Measurements from ENCODE around the gene NIP7. TPM values are rescaled to one million over a fixed set of nuclear protein-coding genes. Genes with fewer than 3 reads are reported as not detected.

The NIP7 gene
- total RNA-seq, 8 experiments from 2014 or later = 10.2 to 44.6 (median 22.4) TPM

DNA sequence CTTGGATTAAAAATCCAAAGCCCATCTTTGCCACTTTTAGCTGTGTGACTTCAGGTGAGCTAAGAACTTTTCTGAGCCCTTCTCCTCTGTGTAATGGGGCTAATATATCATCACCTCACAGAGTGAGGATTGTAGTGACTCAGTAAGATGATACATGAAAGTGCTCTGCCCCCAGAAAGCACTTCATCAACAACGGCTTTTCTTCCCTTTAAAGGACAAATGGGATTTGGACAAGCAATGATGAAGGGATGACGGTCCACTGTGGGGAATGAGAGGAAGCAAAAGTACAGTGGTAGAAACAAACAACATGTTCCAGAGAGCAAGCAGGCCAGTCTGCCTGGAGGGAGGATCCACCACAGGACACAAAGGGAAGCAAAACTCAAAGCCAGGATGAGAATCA, 26.3 kb downstream of the NIP7 start:
- H3K4me1 ChIP-seq (replicated peaks in 1 of 2) = no peaks in the 10 kb centered on the region
- in situ Hi-C loops (cut with MboI; ENCODE audit: low pct_unique_long_range_greater_than_20kb in 2 of 9, low sequenced_read_pairs in 9 of 9, unreplicated experiment in 9 of 9) = no loop called here
- H3K4me3 ChIP-seq = no peak overlapping the region
- 56 to 100% (median 93%) methylated on average over 1 to 2 of the region's 2 CpGs; no CpG with 5 or more reads in 3 of the 10 experiments for WGBS, 10 experiments
- H3K27ac ChIP-seq = no peak overlapping the region
- ATAC-seq (replicated peaks in 6 of 8) = no peak

DNA sequence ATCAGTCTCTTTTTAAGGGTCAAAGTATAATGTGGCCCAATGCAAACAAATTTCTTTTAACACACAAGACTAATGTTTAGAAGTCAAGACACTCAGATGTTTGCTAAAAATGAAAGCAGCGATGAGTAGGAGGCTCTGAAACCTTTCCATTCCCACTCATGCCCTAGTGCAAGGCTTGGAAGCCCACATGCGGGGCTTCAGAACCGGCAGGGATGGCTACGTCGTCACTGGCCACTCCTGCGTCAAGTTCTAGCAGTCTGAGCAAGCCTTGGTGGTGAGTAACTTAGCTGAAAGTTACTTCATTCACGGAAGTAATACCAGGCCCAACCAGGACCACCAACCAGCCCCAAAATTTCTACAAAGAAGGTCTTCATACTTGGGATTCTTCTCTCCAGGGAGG, 26.9 kb downstream of the NIP7 start:
- no peak for ATAC-seq (replicated peaks in 6 of 8)
- Histone ChIP-seq H3K4me3 (no peak overlapping the region), H3K4me1 (replicated peaks in 1 of 2) (no peaks in the 10 kb centered on the region), H3K27ac (no peak overlapping the region)
- 90 to 100% (median 94%) methylated on average over 2 to 6 of the region's 7 CpGs; no CpG with 5 or more reads in 5 of the 10 experiments for WGBS, 10 experiments
- in situ Hi-C loops (cut with MboI; ENCODE audit: low pct_unique_long_range_greater_than_20kb in 2 of 9, low sequenced_read_pairs in 9 of 9, unreplicated experiment in 9 of 9) = no loop called here

DNA sequence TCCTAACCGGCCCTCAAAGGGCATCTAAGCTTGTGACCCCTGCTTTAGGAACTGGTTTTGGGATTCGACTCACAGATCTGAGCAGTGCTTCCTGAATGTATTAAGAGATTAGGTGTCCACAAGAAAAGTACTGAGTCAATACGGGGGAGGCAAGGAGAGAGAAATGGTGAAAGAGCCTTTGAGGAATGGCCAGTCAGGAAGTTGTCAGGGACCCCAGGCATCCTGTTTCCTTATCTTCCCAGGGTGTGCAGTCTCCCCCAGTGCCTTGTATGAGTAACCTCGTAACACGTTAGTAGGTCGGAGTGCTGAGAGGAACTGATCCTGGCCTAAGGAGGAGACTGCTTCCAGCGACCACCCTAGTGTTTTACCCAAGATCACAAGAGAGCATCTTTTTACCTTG, 28.4 kb downstream of the NIP7 start:
- 74 to 100% (median 88%) methylated on average over 1 to 6 of the region's 7 CpGs; no CpG with 5 or more reads in 4 of the 10 experiments for WGBS, 10 experiments
- Histone ChIP-seq H3K4me3 (no peak overlapping the region), H3K27ac (no peak overlapping the region), H3K4me1 (replicated peaks in 1 of 2) (no peaks in the 10 kb centered on the region)
- in situ Hi-C loops (cut with MboI; ENCODE audit: low pct_unique_long_range_greater_than_20kb in 2 of 9, low sequenced_read_pairs in 9 of 9, unreplicated experiment in 9 of 9) = no loop called here
- no peak for ATAC-seq (replicated peaks in 6 of 8)

DNA sequence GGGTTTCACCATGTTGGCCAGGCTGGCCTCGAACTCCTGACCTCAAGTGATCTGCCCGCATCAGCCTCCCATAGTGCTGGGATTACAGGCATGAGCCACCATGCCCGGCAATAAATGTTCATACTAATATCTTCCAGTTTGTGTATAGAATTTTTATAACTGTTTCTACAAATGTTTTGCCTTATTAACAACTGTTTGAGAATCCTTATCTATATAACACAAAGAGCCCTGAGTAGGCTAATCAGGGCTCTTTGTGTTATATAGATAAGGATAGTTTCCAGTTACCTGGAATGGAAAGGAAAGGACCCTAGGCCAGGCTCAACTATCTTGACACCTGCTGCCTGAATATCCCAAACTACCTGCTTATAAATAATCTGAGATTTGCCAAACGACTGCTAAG, 29.3 kb downstream of the NIP7 start:
- Histone ChIP-seq H3K27ac (no peak overlapping the region), H3K4me3 (no peak overlapping the region), H3K4me1 (replicated peaks in 1 of 2) (no peaks in the 10 kb centered on the region)
- 89 to 100% (median 98%) methylated on average over 1 to 4 of the region's 4 CpGs; no CpG with 5 or more reads in 5 of the 10 experiments for WGBS, 10 experiments
- in situ Hi-C loops (cut with MboI; ENCODE audit: low pct_unique_long_range_greater_than_20kb in 2 of 9, low sequenced_read_pairs in 9 of 9, unreplicated experiment in 9 of 9) = no loop called here
- ATAC-seq (replicated peaks in 6 of 8) = no peak

DNA sequence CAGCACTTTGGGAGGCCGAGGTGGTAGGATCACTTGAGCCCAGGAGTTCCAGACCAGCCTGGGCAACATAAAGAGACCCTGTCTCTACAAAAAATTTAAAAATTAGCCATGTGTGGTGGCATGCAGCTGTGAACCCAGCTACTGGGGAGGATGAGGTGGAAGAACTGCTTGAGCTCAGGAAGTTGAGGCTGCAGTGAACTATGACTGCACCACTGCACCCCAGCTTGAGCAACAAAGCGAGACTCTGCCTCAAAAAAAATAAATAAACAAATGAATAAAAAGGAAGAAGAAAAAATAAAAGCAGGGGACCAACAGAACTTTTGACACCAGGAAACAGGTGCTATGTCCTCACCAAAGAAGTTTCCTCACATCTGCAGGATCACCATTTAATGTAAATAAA, 32.0 kb downstream of the NIP7 start:
- 74 to 100% (median 100%) methylated on average over 1 to 2 of the region's 2 CpGs; no CpG with 5 or more reads in 1 of the 10 experiments for WGBS, 10 experiments

DNA sequence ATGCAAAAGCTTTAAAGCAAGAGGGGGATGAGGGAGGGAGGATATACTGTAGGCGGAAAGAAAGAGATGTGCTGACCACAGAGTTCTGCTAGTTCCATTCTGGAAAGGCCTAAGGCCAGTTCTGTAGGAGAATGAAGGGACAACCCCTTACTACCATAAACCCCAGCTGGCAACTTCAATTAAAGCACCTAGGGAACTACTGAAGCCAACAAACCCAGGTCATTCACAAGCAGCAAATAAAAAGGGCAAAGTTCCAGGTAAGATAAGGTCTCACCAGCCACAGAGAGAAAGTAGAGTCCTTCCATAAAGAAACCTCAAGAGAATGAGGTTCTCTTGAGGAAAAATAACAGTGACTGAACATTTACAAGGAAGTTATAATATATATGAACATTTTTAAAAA, 33.4 kb downstream of the NIP7 start:
- ATAC-seq (replicated peaks in 6 of 8) = no peak
- 78 to 100% (median 88%) methylated on average over 1 of the region's 1 CpG; no CpG with 5 or more reads in 5 of the 10 experiments for WGBS, 10 experiments
- no peak overlapping the region for H3K27ac ChIP-seq
- H3K4me1 ChIP-seq (replicated peaks in 1 of 2) = no peaks in the 10 kb centered on the region
- no peak overlapping the region for H3K4me3 ChIP-seq
- in situ Hi-C loops (cut with MboI; ENCODE audit: low pct_unique_long_range_greater_than_20kb in 2 of 9, low sequenced_read_pairs in 9 of 9, unreplicated experiment in 9 of 9) = no loop called here

More for the DNA sequence above, 32.0 kb downstream of the NIP7 start:
- Histone ChIP-seq H3K27ac (no peak overlapping the region), H3K4me1 (replicated peaks in 1 of 2) (no peaks in the 10 kb centered on the region), H3K4me3 (no peak overlapping the region)
- ATAC-seq (replicated peaks in 6 of 8) = no peak
- in situ Hi-C loops (cut with MboI; ENCODE audit: low pct_unique_long_range_greater_than_20kb in 2 of 9, low sequenced_read_pairs in 9 of 9, unreplicated experiment in 9 of 9) = no loop called here

GRCh38 chr16:69376393-69377059, 37.0 kb downstream of the NIP7 start:
- in situ Hi-C loops (cut with MboI; ENCODE audit: low pct_unique_long_range_greater_than_20kb in 2 of 9, low sequenced_read_pairs in 9 of 9, unreplicated experiment in 9 of 9) = loop anchor here in 1 of 9 experiments (25.0 kb wide), 1 partner anchor 386 kb away; the partner anchor contains the start of genes NOB1 and WWP2
- H3K4me3 ChIP-seq = no peak overlapping the region
- no peaks in the 10 kb centered on the region for H3K4me1 ChIP-seq (replicated peaks in 1 of 2)
- WGBS, 10 experiments = 81 to 100% (median 94%) methylated on average over 2 to 9 of the region's 10 CpGs
- ATAC-seq (replicated peaks in 6 of 8) = no peak
- H3K27ac ChIP-seq = no peak overlapping the region

DNA sequence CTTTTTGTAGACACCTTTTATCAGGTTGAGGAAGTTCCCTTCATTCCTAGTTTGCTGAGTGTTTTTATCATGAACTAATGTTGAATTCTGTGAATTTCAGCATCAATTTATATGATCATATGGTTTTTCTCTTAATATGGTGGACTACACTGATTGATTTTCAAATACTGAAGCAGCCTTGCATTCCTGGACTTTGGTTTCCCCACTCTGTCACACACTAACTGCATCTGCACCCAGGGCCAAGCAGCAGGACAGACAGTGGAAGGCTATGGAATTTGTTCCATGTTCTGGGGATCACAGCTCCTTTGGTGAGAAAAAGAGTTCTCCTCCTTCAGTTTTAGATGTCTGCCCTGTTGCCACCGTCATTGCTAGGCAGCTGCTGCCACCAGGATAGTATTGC, 38.5 kb downstream of the NIP7 start:
- WGBS, 10 experiments = 88 to 100% (median 100%) methylated on average over 1 of the region's 1 CpG; no CpG with 5 or more reads in 7 of the 10 experiments
- in situ Hi-C loops (cut with MboI; ENCODE audit: low pct_unique_long_range_greater_than_20kb in 2 of 9, low sequenced_read_pairs in 9 of 9, unreplicated experiment in 9 of 9) = loop anchor here in 1 of 9 experiments (25.0 kb wide), 1 partner anchor 384 kb away; the partner anchor contains the start of genes NOB1 and WWP2
- ATAC-seq (replicated peaks in 6 of 8) = no peak

GRCh38 chr16:69378760-69379159, 39.2 kb downstream of the NIP7 start:
- 67 to 100% (median 100%) methylated on average over 1 of the region's 1 CpG; no CpG with 5 or more reads in 1 of the 10 experiments for WGBS, 10 experiments
- no peak for ATAC-seq (replicated peaks in 6 of 8)
- no peak overlapping the region for H3K27ac ChIP-seq
- no peaks in the 10 kb centered on the region for H3K4me1 ChIP-seq (replicated peaks in 1 of 2)
- H3K4me3 ChIP-seq = no peak overlapping the region
- in situ Hi-C loops (cut with MboI; ENCODE audit: low pct_unique_long_range_greater_than_20kb in 2 of 9, low sequenced_read_pairs in 9 of 9, unreplicated experiment in 9 of 9) = loop anchor here in 1 of 9 experiments (25.0 kb wide), 1 partner anchor 384 kb away; the partner anchor contains the start of genes NOB1 and WWP2

More for the DNA sequence above, 38.5 kb downstream of the NIP7 start:
- Histone ChIP-seq H3K27ac (no peak overlapping the region), H3K4me1 (replicated peaks in 1 of 2) (no peaks in the 10 kb centered on the region), H3K4me3 (no peak overlapping the region)

- 87 to 100% (median 96%) methylated on average over 2 of the region's 2 CpGs; no CpG with 5 or more reads in 6 of the 10 experiments for WGBS, 10 experiments
- Histone ChIP-seq H3K27ac (no peak overlapping the region), H3K4me1 (replicated peaks in 1 of 2) (peaks cover 0 to 7% of the 10 kb centered on the region in 2 donors), H3K4me3 (no peak overlapping the region)
- ATAC-seq (replicated peaks in 6 of 8) = no peak
- in situ Hi-C loops (cut with MboI; ENCODE audit: low pct_unique_long_range_greater_than_20kb in 2 of 9, low sequenced_read_pairs in 9 of 9, unreplicated experiment in 9 of 9) = loop anchor here in 1 of 9 experiments (25.0 kb wide), 1 partner anchor 381 kb away; the partner anchor contains the start of genes NOB1 and WWP2
Measured at GRCh38 chr16:69381231-69381630, 41.7 kb downstream of the NIP7 start.

DNA sequence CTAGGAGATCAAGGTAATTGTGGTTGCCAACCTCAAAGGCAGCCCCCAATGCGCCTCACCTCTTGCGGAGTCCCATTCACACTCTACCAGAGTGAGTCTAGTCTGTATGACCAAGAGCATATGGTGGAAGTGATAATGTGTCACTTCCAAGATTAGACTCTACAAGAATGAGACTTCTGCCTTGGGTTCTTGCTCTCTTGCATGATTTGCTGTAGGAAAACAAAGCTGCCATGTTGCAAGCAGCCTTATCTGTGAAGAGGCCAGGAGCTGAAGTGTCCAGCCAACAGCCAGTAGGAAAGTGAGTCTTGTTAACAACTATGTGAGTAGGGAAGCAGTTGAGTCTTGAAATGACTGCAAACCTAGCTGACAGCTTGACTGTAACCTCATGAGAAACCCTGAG, 42.8 kb downstream of the NIP7 start:
- peaks cover 0 to 7% of the 10 kb centered on the region in 2 donors for H3K4me1 ChIP-seq (replicated peaks in 1 of 2)
- in situ Hi-C loops (cut with MboI; ENCODE audit: low pct_unique_long_range_greater_than_20kb in 2 of 9, low sequenced_read_pairs in 9 of 9, unreplicated experiment in 9 of 9) = loop anchor here in 1 of 9 experiments (25.0 kb wide), 1 partner anchor 380 kb away; the partner anchor contains the start of genes NOB1 and WWP2
- 100% methylated on average over 2 of the region's 2 CpGs; no CpG with 5 or more reads in 7 of the 10 experiments for WGBS, 10 experiments

GRCh38 chr16:69384974-69385373, 45.4 kb downstream of the NIP7 start:
- peaks cover 0 to 7% of the 10 kb centered on the region in 2 donors for H3K4me1 ChIP-seq (replicated peaks in 1 of 2)
- H3K4me3 ChIP-seq = peak overlapping the region; percentile 57 to 90 (median 71)
- in situ Hi-C loops (cut with MboI; ENCODE audit: low pct_unique_long_range_greater_than_20kb in 2 of 9, low sequenced_read_pairs in 9 of 9, unreplicated experiment in 9 of 9) = loop anchor here in 1 of 9 experiments (25.0 kb wide), 1 partner anchor 377 kb away; the partner anchor contains the start of genes NOB1 and WWP2
- peak overlapping the region; percentile 73 to 90 for H3K27ac ChIP-seq
- ATAC-seq (replicated peaks in 6 of 8) = no peak
- 0 to 14% (median 9%) methylated on average over 2 to 6 of the region's 6 CpGs for WGBS, 10 experiments

More for the DNA sequence above, 42.8 kb downstream of the NIP7 start:
- H3K4me3 ChIP-seq = no peak overlapping the region
- no peak overlapping the region for H3K27ac ChIP-seq
- ATAC-seq (replicated peaks in 6 of 8) = no peak

DNA sequence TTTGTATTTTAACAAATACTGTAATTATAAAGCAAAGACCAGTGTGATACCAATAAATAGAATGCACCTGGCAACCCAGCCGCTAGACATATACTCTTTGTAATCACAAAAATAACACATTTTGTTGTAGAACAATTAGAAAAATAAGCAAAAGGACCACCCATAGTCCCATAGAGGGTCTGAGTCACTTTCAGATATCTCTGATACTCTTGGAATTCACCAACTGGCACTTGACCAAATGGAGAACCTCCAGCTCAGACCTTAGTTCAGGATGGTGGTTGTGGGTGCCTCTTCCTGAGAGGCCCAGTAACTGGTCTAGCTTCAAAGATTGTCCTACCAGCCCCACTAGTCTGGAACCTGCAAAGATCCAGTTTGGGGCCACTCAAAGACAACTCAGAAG, 47.0 kb downstream of the NIP7 start:
- Histone ChIP-seq H3K27ac (no peak overlapping the region), H3K4me1 (replicated peaks in 1 of 2) (peaks cover 0 to 7% of the 10 kb centered on the region in 2 donors), H3K4me3 (peak overlapping the region in 2 of 5 donors; percentile 57 to 90)
- ATAC-seq (replicated peaks in 6 of 8) = no peak
- in situ Hi-C loops (cut with MboI; ENCODE audit: low pct_unique_long_range_greater_than_20kb in 2 of 9, low sequenced_read_pairs in 9 of 9, unreplicated experiment in 9 of 9) = loop anchor here in 1 of 9 experiments (25.0 kb wide), 1 partner anchor 376 kb away; the partner anchor contains the start of genes NOB1 and WWP2
- 71 to 100% (median 90%) methylated on average over 1 of the region's 1 CpG; no CpG with 5 or more reads in 1 of the 10 experiments for WGBS, 10 experiments

Measured in motor neuron (in vitro differentiated cells).